Fibroblast of lung (primary cell): ENCODE data around the gene TBL1X. TPM values are rescaled to one million over a fixed set of nuclear protein-coding genes. Genes with fewer than 3 reads are reported as not detected.

Experiments used
- DNase-seq, 2 donors: peaks; one replicate each; pipeline versions ENCODE4 v3.0.0 to v3.0.0-alpha.2; 2010; ENCODE audit warnings: low read depth in 2 of 2
- H2AFZ ChIP-seq: 2 replicates; pipeline ENCODE4 v1.5.1; 2012; ENCODE audit warnings: low read length, control low read depth, inconsistent platforms
- H3K27ac ChIP-seq: 2 replicates; pipeline ENCODE4 v1.5.1; 2011; ENCODE audit warnings: low read length, control low read depth; ENCODE audit not compliant: insufficient read depth
- H3K27me3 ChIP-seq: 2 replicates; pipeline ENCODE4 v1.5.1; 2011; ENCODE audit warnings: mild to moderate bottlenecking, low read length; ENCODE audit not compliant: control insufficient read depth, insufficient read depth
- H3K36me3 ChIP-seq: 2 replicates; pipeline ENCODE4 v1.5.1; 2011; ENCODE audit warnings: low read length; ENCODE audit not compliant: control insufficient read depth, insufficient read depth
- H3K4me1 ChIP-seq: 2 replicates; pipeline ENCODE4 v1.5.1; 2011; ENCODE audit warnings: low read length; ENCODE audit not compliant: control insufficient read depth, insufficient read depth; ENCODE audit errors: extremely low read depth
- H3K4me2 ChIP-seq: 2 replicates; pipeline ENCODE4 v1.5.1; 2011; ENCODE audit warnings: low read length, control low read depth; ENCODE audit not compliant: insufficient read depth; ENCODE audit errors: extremely low read depth
- H3K4me3 ChIP-seq, 4 experiments: fragments of 200-600 bp in 1 of 4; sonication (generic) in 1 of 4; replicated peaks in 1 of 4; 2 replicates each; pipeline ENCODE4 v1.5.1; 2011 to 2016; ENCODE audit warnings: low read length in 4 of 4, low read depth in 3 of 4, mild to moderate bottlenecking in 3 of 4, control low read depth in 2 of 4, inconsistent platforms in 1 of 4, mixed read lengths in 1 of 4; ENCODE audit not compliant: insufficient read depth in 1 of 4; ENCODE audit errors: control extremely low read depth in 1 of 4
- H3K79me2 ChIP-seq: 2 replicates; pipeline ENCODE4 v1.5.1; 2012; ENCODE audit warnings: mild to moderate bottlenecking, low read length, inconsistent platforms; ENCODE audit not compliant: control insufficient read depth, insufficient read depth
- H3K9ac ChIP-seq: 2 replicates; pipeline ENCODE4 v1.5.1; 2011; ENCODE audit warnings: mild to moderate bottlenecking, low read length, control low read depth; ENCODE audit not compliant: insufficient read depth
- H3K9me3 ChIP-seq: 2 replicates; pipeline ENCODE4 v1.5.1; 2012; ENCODE audit warnings: low read depth, low read length; ENCODE audit not compliant: control insufficient read depth, insufficient read depth
- H4K20me1 ChIP-seq: 2 replicates; pipeline ENCODE4 v1.5.1; 2011; ENCODE audit warnings: low read length; ENCODE audit not compliant: control insufficient read depth, insufficient read depth; ENCODE audit errors: extremely low read depth
- EZH2 ChIP-seq: IDR thresholded peaks from 2 replicates; pipeline ENCODE4 v1.5.1; 2012; ENCODE audit warnings: low read length, control low read depth, mild to moderate bottlenecking; ENCODE audit errors: missing control alignments
- polyA plus RNA-seq, 2 donors: library from polyadenylated mRNA; depleted of rRNA in 1 of 2; stranded (reverse) in 1 of 2; unstranded in 1 of 2; fragments of >200 nt; gene quantifications; 2 replicates each; pipeline ENCODE4 v1.2.1, GENCODE V29; 2011 to 2012; ENCODE audit warnings: missing spikeins in 1 of 2
- total RNA-seq: library from RNA; depleted of rRNA; stranded (reverse); fragments of >200 nt; gene quantifications from 2 replicates; pipeline ENCODE4 v1.2.1, GENCODE V29; 2014
- TF ChIP-seq, protein P1 (sequence below), 2 donors: IDR thresholded peaks in 1 of 2; conservative IDR thresholded peaks in 1 of 2; 1 replicate in 1 of 2; 2 replicates in 1 of 2; pipeline ENCODE4 v1.5.1; 2011 to 2012; ENCODE audit warnings: low read length in 2 of 2, control low read depth in 1 of 2, inconsistent platforms in 1 of 2, low read depth in 1 of 2, mild to moderate bottlenecking in 1 of 2

Gene TBL1X
- total and polyA plus RNA-seq, 2 donors (not counting 1 experiment from before 2014, with no cell fraction given) = 25.8 to 29.4 TPM

DNA sequence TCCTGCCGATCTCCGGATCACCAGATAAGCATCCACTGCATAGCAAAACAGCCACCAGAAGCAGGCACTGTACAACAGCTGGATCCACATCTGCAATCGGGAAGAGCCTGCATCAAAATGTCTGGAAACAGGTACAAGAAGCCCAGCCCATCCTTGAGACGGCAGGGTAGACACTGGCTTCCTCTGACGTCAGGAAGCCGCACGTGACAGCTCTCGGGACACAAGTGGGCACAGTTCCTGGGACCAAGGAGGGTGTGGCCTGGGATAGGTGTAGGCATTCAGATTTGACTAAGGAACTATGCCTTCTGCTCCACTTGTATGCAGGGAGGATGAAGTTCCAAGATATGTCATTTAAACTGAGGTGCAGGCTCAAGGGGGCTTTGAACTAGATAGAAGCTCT is 294.5 kb downstream of the TBL1X start:
- Histone ChIP-seq H3K27ac (no peak overlapping the region), H3K36me3 (no peaks in the 10 kb centered on the region), H3K4me1 (no peaks in the 10 kb centered on the region), H4K20me1 (no peaks in the 10 kb centered on the region), H2AFZ (no peak overlapping the region), H3K9me3 (no peaks in the 10 kb centered on the region), H3K79me2 (no peaks in the 10 kb centered on the region), H3K27me3 (no peaks in the 10 kb centered on the region), H3K4me2 (no peak overlapping the region), H3K4me3 (no peak overlapping the region), H3K9ac (no peak overlapping the region)
- TF ChIP-seq EZH2 = no peak
- TF ChIP-seq, protein P1, sequence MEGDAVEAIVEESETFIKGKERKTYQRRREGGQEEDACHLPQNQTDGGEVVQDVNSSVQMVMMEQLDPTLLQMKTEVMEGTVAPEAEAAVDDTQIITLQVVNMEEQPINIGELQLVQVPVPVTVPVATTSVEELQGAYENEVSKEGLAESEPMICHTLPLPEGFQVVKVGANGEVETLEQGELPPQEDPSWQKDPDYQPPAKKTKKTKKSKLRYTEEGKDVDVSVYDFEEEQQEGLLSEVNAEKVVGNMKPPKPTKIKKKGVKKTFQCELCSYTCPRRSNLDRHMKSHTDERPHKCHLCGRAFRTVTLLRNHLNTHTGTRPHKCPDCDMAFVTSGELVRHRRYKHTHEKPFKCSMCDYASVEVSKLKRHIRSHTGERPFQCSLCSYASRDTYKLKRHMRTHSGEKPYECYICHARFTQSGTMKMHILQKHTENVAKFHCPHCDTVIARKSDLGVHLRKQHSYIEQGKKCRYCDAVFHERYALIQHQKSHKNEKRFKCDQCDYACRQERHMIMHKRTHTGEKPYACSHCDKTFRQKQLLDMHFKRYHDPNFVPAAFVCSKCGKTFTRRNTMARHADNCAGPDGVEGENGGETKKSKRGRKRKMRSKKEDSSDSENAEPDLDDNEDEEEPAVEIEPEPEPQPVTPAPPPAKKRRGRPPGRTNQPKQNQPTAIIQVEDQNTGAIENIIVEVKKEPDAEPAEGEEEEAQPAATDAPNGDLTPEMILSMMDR (conservative IDR thresholded peaks at IDR 0.05 in 1 of 2, IDR thresholded peaks at IDR 0.05 in 1 of 2; ENCODE audit: low read depth in 1 of 2, low read length in 2 of 2) = no peak
- no peak for DNase-seq

DNA sequence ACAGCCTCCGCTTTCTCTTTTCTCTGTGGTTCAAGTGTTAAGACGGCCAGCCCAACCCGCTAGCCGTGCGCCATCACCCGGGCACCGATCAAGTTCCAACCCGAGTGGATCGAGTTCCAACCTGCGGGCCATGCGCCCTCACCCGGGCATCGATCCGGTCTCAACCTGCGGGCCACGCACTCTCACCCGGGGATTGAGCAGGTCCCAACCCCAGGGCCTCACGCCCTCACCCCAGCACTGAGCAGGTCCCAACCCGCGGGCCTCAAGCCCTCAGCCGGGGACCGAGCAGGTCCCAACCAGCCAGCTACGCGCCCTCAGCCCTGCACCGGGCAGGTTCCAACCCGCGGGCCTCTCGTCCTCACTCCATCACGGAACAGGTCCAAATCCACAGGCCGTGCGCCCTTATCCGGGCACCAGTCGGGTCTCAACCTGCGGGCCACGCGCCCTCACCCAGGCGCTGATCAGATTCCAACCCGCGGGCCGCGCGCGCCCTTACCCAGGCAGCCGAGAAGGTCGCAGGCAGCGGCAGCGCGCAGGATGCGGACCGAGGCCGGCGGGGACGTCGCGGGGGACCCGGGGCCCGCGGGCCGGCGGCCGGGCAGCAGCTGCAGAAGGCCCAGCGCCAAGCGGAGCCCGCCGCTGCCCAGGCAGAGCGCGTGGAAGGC is 300.3 kb downstream of the TBL1X start:
- DNase-seq = no peak
- H2AFZ ChIP-seq = no peak overlapping the region
- no peaks in the 10 kb centered on the region for H3K36me3 ChIP-seq
- no peaks in the 10 kb centered on the region for H3K4me1 ChIP-seq
- H3K4me2 ChIP-seq = no peak overlapping the region
- TF ChIP-seq EZH2 = no peak
- TF ChIP-seq, protein P1 (conservative IDR thresholded peaks at IDR 0.05 in 1 of 2, IDR thresholded peaks at IDR 0.05 in 1 of 2; ENCODE audit: low read depth in 1 of 2, low read length in 2 of 2) = no peak
- no peaks in the 10 kb centered on the region for H3K79me2 ChIP-seq
- no peak overlapping the region for H3K4me3 ChIP-seq
- H3K27ac ChIP-seq = no peak overlapping the region
- H4K20me1 ChIP-seq = no peaks in the 10 kb centered on the region
- no peaks in the 10 kb centered on the region for H3K9me3 ChIP-seq
- no peak overlapping the region for H3K9ac ChIP-seq
- no peaks in the 10 kb centered on the region for H3K27me3 ChIP-seq

DNA sequence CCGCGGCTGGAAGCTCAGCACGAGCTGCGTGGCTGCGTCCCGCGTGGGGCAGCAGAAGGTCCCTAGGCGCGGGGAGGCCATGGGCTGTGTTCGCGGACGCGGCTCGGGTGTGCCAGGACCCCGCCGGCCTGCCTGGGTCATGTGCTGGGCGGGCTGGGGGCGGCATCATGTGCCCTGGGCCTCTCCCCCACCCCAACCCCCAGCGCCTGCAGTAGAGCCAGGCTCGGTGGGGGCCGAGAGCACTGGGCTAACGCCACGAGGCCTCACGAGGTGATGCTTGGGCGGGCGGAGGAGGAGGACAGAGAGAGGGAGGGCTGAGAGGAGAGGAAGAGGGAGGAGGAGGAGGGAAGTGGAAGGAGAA is 300.9 kb downstream of the TBL1X start, which contains the start of gene GPR143:
GPR143 (minus strand) TSS at position 111 of the 361 bp plus-strand sequence; CDS start at position 81, 30 bp downstream.
- no peak within 1 kb of the TSS for H3K4me3 ChIP-seq
- H4K20me1 ChIP-seq = no peaks in the 10 kb centered on the region
- no peak for DNase-seq
- H3K27me3 ChIP-seq = no peaks in the 10 kb centered on the region
- no peaks in the 10 kb centered on the region for H3K36me3 ChIP-seq
- no peak within 1 kb of the TSS for H3K4me2 ChIP-seq
- no peak for TF ChIP-seq EZH2
- TF ChIP-seq, protein P1 (conservative IDR thresholded peaks at IDR 0.05 in 1 of 2, IDR thresholded peaks at IDR 0.05 in 1 of 2; ENCODE audit: low read depth in 1 of 2, low read length in 2 of 2) = no peak
- H3K4me1 ChIP-seq = no peaks in the 10 kb centered on the region
- H3K27ac ChIP-seq = no peak within 1 kb of the TSS
- no peaks in the 10 kb centered on the region for H3K79me2 ChIP-seq
- no peaks in the 10 kb centered on the region for H3K9me3 ChIP-seq
- no peak within 1 kb of the TSS for H2AFZ ChIP-seq
- H3K9ac ChIP-seq = no peak within 1 kb of the TSS
